GM23338 (cell line): ENCODE data around the gene CACNG3. TPM values are rescaled to one million over a fixed set of nuclear protein-coding genes. Genes with fewer than 3 reads are reported as not detected.

Experiments used
- ATAC-seq: fragments of 200-7000 bp; cut with Tn5 transposase; 3 replicates; pipeline ENCODE4 v1.9.1; 2020
- DNase-seq: peaks from one replicate; pipeline ENCODE4 v3.0.0-alpha.2; 2015; ENCODE audit warnings: low spot score
- H2AFZ ChIP-seq: fragments of 200-600 bp; sonication (generic); 2 replicates; pipeline ENCODE4 v1.8.0; 2016; ENCODE audit warnings: antibody characterized with exemption, mild to moderate bottlenecking, moderate library complexity
- H3F3A ChIP-seq: fragments of 200-600 bp; sonication (generic); replicated peaks from 2 replicates; pipeline ENCODE4 v1.8.0; 2017; ENCODE audit warnings: antibody characterized with exemption, mixed run types, low read depth
- H3K27ac ChIP-seq: fragments of 200-600 bp; sonication (generic); 2 replicates; pipeline ENCODE4 v1.6.1; 2016; ENCODE audit warnings: low read depth
- H3K27me3 ChIP-seq: fragments of 200-600 bp; sonication (generic); 2 replicates; pipeline ENCODE4 v1.8.0; 2016; ENCODE audit warnings: mild to moderate bottlenecking, mixed run types, moderate library complexity; ENCODE audit not compliant: insufficient read depth
- H3K36me3 ChIP-seq: fragments of 200-600 bp; sonication (generic); 2 replicates; pipeline ENCODE4 v1.8.0; 2016; ENCODE audit warnings: mild to moderate bottlenecking; ENCODE audit not compliant: insufficient read depth
- H3K4me1 ChIP-seq: fragments of 200-600 bp; sonication (generic); 2 replicates; pipeline ENCODE4 v1.8.0; 2016; ENCODE audit warnings: mild to moderate bottlenecking, moderate library complexity; ENCODE audit not compliant: insufficient read depth
- H3K4me2 ChIP-seq: fragments of 200-600 bp; sonication (generic); 2 replicates; pipeline ENCODE4 v1.7.1; 2017; ENCODE audit warnings: mixed run types
- H3K4me3 ChIP-seq: fragments of 200-600 bp; sonication (generic); 2 replicates; pipeline ENCODE4 v1.6.1; 2016; ENCODE audit warnings: mixed run types
- H3K79me2 ChIP-seq: fragments of 200-600 bp; sonication (generic); replicated peaks from 2 replicates; pipeline ENCODE4 v1.8.0; 2017; ENCODE audit warnings: mild to moderate bottlenecking; ENCODE audit not compliant: insufficient read depth
- H3K9me2 ChIP-seq: fragments of 200-600 bp; sonication (generic); 2 replicates; pipeline ENCODE4 v1.8.0; 2017; ENCODE audit not compliant: insufficient read depth
- H4K20me1 ChIP-seq: fragments of 200-600 bp; sonication (generic); replicated peaks from 2 replicates; pipeline ENCODE4 v1.8.0; 2017; ENCODE audit warnings: mild to moderate bottlenecking; ENCODE audit not compliant: insufficient read depth
- H3K27ac Mint-ChIP-seq: 2 replicates; pipeline ENCODE4 v1.8.0; 2020; ENCODE audit warnings: inconsistent platforms, mild to moderate bottlenecking, moderate library complexity, mixed read lengths
- H3K27me3 Mint-ChIP-seq: 3 replicates; pipeline ENCODE4 v1.8.0; 2022; ENCODE audit warnings: low read depth, mild to moderate bottlenecking, moderate library complexity, mixed read lengths, inconsistent platforms; ENCODE audit not compliant: insufficient read depth, poor library complexity
- H3K36me3 Mint-ChIP-seq: 3 replicates; pipeline ENCODE4 v1.8.0; 2021; ENCODE audit warnings: low read depth, mild to moderate bottlenecking, inconsistent platforms, moderate library complexity, mixed read lengths
- H3K4me1 Mint-ChIP-seq: 3 replicates; pipeline ENCODE4 v1.8.0; 2020; ENCODE audit warnings: mild to moderate bottlenecking, inconsistent platforms, mixed read lengths
- H3K4me3 Mint-ChIP-seq: 3 replicates; pipeline ENCODE4 v1.8.0; 2021; ENCODE audit warnings: moderate library complexity, mild to moderate bottlenecking, inconsistent platforms, mixed read lengths
- H3K9me3 Mint-ChIP-seq: 3 replicates; pipeline ENCODE4 v1.8.0; 2020; ENCODE audit warnings: moderate library complexity, mild to moderate bottlenecking, inconsistent platforms, mixed read lengths
- CREB1 ChIP-seq: fragments of 250-450 bp; sonication (Bioruptor Pico); IDR thresholded peaks from 2 replicates; pipeline ENCODE4 v1.5.0; 2020; ENCODE audit warnings: low read depth, mild to moderate bottlenecking, moderate library complexity
- EZH2 ChIP-seq: fragments of 200-600 bp; sonication (generic); IDR thresholded peaks from one replicate; pipeline ENCODE4 v1.8.0; 2017; ENCODE audit warnings: antibody characterized with exemption, mild to moderate bottlenecking, low read depth; ENCODE audit not compliant: unreplicated experiment
- EZH2phosphoT487 ChIP-seq: fragments of 200-600 bp; sonication (generic); IDR thresholded peaks from one replicate; pipeline ENCODE4 v1.8.1; 2018; ENCODE audit warnings: antibody characterized with exemption; ENCODE audit not compliant: unreplicated experiment
- JUNB ChIP-seq: IDR thresholded peaks from one replicate; pipeline ENCODE4 v1.6.1; 2016; ENCODE audit warnings: antibody characterized with exemption; ENCODE audit not compliant: unreplicated experiment
- NANOG ChIP-seq: IDR thresholded peaks from 2 replicates; pipeline ENCODE4 v1.6.1; 2016; ENCODE audit warnings: antibody characterized with exemption, borderline replicate concordance
- POLR2AphosphoS5 ChIP-seq: IDR thresholded peaks from 2 replicates; pipeline ENCODE4 v1.6.1; 2016; ENCODE audit warnings: antibody characterized with exemption, low read depth
- STAT1 ChIP-seq: IDR thresholded peaks from one replicate; pipeline ENCODE4 v1.6.1; 2016; ENCODE audit warnings: antibody characterized with exemption; ENCODE audit not compliant: unreplicated experiment
- ZNF114 ChIP-seq: fragments of 250-450 bp; sonication (Bioruptor Pico); IDR thresholded peaks from 2 replicates; pipeline ENCODE4 v1.5.0; 2020; ENCODE audit warnings: mild to moderate bottlenecking, moderate library complexity
- ZNF331 ChIP-seq: fragments of 250-450 bp; sonication (Bioruptor Pico); IDR thresholded peaks from 2 replicates; pipeline ENCODE4 v1.5.0; 2020; ENCODE audit warnings: low read depth, mild to moderate bottlenecking, moderate library complexity
- polyA plus RNA-seq: library from polyadenylated mRNA; unstranded; fragments of >200 nt; fragmentation: Nextera tagmentation; extraction: Ambion mirVana; gene quantifications from 2 replicates; pipeline ENCODE4 v1.2.1, GENCODE V29; 2016
- total RNA-seq: library from RNA; depleted of rRNA; stranded (reverse); fragments of >200 nt; shearing (Covaris generic); gene quantifications from 2 replicates; pipeline ENCODE4 v1.2.3, GENCODE V29; 2014
- TF ChIP-seq, protein P1 (sequence below): fragments of 250-450 bp; sonication (Bioruptor Pico); IDR thresholded peaks from 2 replicates; pipeline ENCODE4 v1.5.0; 2020; ENCODE audit warnings: mild to moderate bottlenecking, moderate library complexity
- TF ChIP-seq, protein P2 (sequence below): IDR thresholded peaks from one replicate; pipeline ENCODE4 v1.6.1; 2018; ENCODE audit warnings: antibody characterized with exemption; ENCODE audit not compliant: unreplicated experiment
- TF ChIP-seq, protein P3 (sequence below): IDR thresholded peaks from 2 replicates; pipeline ENCODE4 v1.6.1; 2016; ENCODE audit warnings: antibody characterized with exemption
- TF ChIP-seq, protein P4 (sequence below), 2 experiments: fragments of 200-600 bp in 1 of 2; sonication (generic) in 1 of 2; conservative IDR thresholded peaks; 2 replicates each; pipeline versions ENCODE4 v1.5.1 to v1.6.1; 2016 to 2017; ENCODE audit warnings: antibody characterized with exemption in 2 of 2, low read depth in 2 of 2, mild to moderate bottlenecking in 2 of 2, moderate library complexity in 1 of 2

CACNG3 gene
- total and polyA plus RNA-seq, 2 experiments from 2014 or later = not detected

GRCh38 chr16:24358117-24358516, 102.0 kb downstream of the CACNG3 start:
- no peaks in the 10 kb centered on the region for H3K36me3 Mint-ChIP-seq

More at GRCh38 chr16:24358117-24358516, 102.0 kb downstream of the CACNG3 start:
- Histone ChIP-seq H3K79me2 (no peaks in the 10 kb centered on the region), H3K27ac (no peak overlapping the region), H3K27me3 (no peaks in the 10 kb centered on the region), H3K4me3 (no peak overlapping the region), H4K20me1 (no peaks in the 10 kb centered on the region), H3K9me2 (peaks cover 2% of the 10 kb centered on the region; the same call in 1 of the 2 replicates), H3K4me2 (no peak overlapping the region), H3K36me3 (no peaks in the 10 kb centered on the region), H3F3A (no peaks in the 10 kb centered on the region), H3K4me1 (no peaks in the 10 kb centered on the region), H2AFZ (no peak overlapping the region)
- ATAC-seq (no peak), DNase-seq (no peak)
- no peak overlapping the region for H3K4me3 Mint-ChIP-seq
- no peaks in the 10 kb centered on the region for H3K9me3 Mint-ChIP-seq
- H3K4me1 Mint-ChIP-seq = no peaks in the 10 kb centered on the region; the same call in 2 of the 3 replicates
- no peak overlapping the region for H3K27ac Mint-ChIP-seq
- peaks cover 2% of the 10 kb centered on the region for H3K27me3 Mint-ChIP-seq
- TF ChIP-seq, protein P1, sequence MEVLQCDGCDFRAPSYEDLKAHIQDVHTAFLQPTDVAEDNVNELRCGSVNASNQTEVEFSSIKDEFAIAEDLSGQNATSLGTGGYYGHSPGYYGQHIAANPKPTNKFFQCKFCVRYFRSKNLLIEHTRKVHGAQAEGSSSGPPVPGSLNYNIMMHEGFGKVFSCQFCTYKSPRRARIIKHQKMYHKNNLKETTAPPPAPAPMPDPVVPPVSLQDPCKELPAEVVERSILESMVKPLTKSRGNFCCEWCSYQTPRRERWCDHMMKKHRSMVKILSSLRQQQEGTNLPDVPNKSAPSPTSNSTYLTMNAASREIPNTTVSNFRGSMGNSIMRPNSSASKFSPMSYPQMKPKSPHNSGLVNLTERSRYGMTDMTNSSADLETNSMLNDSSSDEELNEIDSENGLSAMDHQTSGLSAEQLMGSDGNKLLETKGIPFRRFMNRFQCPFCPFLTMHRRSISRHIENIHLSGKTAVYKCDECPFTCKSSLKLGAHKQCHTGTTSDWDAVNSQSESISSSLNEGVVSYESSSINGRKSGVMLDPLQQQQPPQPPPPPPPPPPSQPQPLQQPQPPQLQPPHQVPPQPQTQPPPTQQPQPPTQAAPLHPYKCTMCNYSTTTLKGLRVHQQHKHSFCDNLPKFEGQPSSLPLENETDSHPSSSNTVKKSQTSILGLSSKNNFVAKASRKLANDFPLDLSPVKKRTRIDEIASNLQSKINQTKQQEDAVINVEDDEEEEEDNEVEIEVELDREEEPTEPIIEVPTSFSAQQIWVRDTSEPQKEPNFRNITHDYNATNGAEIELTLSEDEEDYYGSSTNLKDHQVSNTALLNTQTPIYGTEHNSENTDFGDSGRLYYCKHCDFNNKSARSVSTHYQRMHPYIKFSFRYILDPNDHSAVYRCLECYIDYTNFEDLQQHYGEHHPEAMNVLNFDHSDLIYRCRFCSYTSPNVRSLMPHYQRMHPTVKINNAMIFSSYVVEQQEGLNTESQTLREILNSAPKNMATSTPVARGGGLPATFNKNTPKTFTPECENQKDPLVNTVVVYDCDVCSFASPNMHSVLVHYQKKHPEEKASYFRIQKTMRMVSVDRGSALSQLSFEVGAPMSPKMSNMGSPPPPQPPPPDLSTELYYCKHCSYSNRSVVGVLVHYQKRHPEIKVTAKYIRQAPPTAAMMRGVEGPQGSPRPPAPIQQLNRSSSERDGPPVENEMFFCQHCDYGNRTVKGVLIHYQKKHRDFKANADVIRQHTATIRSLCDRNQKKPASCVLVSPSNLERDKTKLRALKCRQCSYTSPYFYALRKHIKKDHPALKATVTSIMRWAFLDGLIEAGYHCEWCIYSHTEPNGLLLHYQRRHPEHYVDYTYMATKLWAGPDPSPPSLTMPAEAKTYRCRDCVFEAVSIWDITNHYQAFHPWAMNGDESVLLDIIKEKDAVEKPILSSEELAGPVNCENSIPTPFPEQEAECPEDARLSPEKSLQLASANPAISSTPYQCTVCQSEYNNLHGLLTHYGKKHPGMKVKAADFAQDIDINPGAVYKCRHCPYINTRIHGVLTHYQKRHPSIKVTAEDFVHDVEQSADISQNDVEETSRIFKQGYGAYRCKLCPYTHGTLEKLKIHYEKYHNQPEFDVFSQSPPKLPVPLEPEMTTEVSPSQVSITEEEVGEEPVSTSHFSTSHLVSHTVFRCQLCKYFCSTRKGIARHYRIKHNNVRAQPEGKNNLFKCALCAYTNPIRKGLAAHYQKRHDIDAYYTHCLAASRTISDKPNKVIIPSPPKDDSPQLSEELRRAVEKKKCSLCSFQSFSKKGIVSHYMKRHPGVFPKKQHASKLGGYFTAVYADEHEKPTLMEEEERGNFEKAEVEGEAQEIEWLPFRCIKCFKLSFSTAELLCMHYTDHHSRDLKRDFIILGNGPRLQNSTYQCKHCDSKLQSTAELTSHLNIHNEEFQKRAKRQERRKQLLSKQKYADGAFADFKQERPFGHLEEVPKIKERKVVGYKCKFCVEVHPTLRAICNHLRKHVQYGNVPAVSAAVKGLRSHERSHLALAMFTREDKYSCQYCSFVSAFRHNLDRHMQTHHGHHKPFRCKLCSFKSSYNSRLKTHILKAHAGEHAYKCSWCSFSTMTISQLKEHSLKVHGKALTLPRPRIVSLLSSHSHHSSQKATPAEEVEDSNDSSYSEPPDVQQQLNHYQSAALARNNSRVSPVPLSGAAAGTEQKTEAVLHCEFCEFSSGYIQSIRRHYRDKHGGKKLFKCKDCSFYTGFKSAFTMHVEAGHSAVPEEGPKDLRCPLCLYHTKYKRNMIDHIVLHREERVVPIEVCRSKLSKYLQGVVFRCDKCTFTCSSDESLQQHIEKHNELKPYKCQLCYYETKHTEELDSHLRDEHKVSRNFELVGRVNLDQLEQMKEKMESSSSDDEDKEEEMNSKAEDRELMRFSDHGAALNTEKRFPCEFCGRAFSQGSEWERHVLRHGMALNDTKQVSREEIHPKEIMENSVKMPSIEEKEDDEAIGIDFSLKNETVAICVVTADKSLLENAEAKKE = no peak
- TF ChIP-seq POLR2AphosphoS5 = no peak
- TF ChIP-seq, protein P2, sequence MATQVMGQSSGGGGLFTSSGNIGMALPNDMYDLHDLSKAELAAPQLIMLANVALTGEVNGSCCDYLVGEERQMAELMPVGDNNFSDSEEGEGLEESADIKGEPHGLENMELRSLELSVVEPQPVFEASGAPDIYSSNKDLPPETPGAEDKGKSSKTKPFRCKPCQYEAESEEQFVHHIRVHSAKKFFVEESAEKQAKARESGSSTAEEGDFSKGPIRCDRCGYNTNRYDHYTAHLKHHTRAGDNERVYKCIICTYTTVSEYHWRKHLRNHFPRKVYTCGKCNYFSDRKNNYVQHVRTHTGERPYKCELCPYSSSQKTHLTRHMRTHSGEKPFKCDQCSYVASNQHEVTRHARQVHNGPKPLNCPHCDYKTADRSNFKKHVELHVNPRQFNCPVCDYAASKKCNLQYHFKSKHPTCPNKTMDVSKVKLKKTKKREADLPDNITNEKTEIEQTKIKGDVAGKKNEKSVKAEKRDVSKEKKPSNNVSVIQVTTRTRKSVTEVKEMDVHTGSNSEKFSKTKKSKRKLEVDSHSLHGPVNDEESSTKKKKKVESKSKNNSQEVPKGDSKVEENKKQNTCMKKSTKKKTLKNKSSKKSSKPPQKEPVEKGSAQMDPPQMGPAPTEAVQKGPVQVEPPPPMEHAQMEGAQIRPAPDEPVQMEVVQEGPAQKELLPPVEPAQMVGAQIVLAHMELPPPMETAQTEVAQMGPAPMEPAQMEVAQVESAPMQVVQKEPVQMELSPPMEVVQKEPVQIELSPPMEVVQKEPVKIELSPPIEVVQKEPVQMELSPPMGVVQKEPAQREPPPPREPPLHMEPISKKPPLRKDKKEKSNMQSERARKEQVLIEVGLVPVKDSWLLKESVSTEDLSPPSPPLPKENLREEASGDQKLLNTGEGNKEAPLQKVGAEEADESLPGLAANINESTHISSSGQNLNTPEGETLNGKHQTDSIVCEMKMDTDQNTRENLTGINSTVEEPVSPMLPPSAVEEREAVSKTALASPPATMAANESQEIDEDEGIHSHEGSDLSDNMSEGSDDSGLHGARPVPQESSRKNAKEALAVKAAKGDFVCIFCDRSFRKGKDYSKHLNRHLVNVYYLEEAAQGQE = no peak
- TF ChIP-seq NANOG = no peak
- no peak for TF ChIP-seq ZNF114
- TF ChIP-seq EZH2phosphoT487 = no peak
- TF ChIP-seq, protein P3, sequence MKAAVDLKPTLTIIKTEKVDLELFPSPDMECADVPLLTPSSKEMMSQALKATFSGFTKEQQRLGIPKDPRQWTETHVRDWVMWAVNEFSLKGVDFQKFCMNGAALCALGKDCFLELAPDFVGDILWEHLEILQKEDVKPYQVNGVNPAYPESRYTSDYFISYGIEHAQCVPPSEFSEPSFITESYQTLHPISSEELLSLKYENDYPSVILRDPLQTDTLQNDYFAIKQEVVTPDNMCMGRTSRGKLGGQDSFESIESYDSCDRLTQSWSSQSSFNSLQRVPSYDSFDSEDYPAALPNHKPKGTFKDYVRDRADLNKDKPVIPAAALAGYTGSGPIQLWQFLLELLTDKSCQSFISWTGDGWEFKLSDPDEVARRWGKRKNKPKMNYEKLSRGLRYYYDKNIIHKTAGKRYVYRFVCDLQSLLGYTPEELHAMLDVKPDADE = no peak
- TF ChIP-seq CREB1 = no peak
- no peak for TF ChIP-seq JUNB
- no peak for TF ChIP-seq STAT1
- TF ChIP-seq EZH2 = no peak
- TF ChIP-seq, protein P4, sequence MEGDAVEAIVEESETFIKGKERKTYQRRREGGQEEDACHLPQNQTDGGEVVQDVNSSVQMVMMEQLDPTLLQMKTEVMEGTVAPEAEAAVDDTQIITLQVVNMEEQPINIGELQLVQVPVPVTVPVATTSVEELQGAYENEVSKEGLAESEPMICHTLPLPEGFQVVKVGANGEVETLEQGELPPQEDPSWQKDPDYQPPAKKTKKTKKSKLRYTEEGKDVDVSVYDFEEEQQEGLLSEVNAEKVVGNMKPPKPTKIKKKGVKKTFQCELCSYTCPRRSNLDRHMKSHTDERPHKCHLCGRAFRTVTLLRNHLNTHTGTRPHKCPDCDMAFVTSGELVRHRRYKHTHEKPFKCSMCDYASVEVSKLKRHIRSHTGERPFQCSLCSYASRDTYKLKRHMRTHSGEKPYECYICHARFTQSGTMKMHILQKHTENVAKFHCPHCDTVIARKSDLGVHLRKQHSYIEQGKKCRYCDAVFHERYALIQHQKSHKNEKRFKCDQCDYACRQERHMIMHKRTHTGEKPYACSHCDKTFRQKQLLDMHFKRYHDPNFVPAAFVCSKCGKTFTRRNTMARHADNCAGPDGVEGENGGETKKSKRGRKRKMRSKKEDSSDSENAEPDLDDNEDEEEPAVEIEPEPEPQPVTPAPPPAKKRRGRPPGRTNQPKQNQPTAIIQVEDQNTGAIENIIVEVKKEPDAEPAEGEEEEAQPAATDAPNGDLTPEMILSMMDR (conservative IDR thresholded peaks at IDR 0.05; ENCODE audit: low read depth in 2 of 2) = no peak
- no peak for TF ChIP-seq ZNF331
